ENCODE results near the gene TRIM26.
A peak's percentile ranks its signal among the peaks of the same experiment; 100 is the strongest.

DNA sequence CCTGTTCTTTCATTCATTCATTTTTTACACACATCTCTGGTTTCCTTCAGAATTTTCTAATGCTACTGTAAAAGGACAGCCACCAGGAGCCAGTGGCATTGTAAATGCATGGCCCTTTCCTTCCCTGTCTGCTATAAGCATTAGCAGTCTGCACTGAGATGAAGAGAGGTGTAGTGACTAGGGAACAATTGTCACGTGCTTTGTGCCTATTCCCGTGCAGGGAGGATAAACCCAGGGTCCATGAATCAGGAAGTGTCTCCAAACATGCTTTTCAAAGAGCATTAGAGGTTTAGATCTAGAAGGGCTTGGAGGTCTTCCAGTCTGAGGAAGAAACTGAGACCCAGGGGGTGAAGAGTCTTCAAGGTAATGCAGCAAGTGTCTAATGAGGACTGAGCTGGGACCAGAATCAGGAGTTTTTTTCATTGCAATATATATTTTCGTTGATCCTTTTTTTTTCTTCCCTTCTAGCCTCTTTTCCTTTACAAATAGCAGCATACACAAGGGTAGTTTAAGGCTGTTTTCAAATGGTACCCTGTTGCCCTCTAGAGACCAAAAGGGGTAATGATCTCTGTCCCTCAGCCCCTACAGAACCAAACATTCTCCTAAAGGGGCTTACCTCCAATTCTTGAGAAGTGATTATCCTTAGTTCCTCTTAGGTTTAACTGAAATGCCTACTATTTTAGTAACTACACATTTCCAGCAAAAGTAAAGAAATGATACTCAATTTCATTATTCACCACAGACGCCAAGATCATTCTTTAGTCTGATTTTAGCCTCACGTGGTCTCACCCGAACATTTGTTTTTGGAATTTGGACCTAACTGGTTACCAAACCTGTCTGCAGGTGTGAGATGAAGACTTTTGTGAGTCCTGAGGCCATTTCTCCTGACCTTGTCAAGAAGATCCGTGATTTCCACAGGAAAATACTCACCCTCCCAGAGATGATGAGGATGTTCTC, 43.3 kb downstream of the TRIM26 start:
- TF ChIP-seq, protein P1, sequence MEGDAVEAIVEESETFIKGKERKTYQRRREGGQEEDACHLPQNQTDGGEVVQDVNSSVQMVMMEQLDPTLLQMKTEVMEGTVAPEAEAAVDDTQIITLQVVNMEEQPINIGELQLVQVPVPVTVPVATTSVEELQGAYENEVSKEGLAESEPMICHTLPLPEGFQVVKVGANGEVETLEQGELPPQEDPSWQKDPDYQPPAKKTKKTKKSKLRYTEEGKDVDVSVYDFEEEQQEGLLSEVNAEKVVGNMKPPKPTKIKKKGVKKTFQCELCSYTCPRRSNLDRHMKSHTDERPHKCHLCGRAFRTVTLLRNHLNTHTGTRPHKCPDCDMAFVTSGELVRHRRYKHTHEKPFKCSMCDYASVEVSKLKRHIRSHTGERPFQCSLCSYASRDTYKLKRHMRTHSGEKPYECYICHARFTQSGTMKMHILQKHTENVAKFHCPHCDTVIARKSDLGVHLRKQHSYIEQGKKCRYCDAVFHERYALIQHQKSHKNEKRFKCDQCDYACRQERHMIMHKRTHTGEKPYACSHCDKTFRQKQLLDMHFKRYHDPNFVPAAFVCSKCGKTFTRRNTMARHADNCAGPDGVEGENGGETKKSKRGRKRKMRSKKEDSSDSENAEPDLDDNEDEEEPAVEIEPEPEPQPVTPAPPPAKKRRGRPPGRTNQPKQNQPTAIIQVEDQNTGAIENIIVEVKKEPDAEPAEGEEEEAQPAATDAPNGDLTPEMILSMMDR (IDR thresholded peaks at IDR 0.05), result peak; percentile 84
- TF ChIP-seq POLR2AphosphoS5 (IDR thresholded peaks at IDR 0.05; ENCODE audit: low read depth, low read length), result no peak
- TF ChIP-seq, protein P2, sequence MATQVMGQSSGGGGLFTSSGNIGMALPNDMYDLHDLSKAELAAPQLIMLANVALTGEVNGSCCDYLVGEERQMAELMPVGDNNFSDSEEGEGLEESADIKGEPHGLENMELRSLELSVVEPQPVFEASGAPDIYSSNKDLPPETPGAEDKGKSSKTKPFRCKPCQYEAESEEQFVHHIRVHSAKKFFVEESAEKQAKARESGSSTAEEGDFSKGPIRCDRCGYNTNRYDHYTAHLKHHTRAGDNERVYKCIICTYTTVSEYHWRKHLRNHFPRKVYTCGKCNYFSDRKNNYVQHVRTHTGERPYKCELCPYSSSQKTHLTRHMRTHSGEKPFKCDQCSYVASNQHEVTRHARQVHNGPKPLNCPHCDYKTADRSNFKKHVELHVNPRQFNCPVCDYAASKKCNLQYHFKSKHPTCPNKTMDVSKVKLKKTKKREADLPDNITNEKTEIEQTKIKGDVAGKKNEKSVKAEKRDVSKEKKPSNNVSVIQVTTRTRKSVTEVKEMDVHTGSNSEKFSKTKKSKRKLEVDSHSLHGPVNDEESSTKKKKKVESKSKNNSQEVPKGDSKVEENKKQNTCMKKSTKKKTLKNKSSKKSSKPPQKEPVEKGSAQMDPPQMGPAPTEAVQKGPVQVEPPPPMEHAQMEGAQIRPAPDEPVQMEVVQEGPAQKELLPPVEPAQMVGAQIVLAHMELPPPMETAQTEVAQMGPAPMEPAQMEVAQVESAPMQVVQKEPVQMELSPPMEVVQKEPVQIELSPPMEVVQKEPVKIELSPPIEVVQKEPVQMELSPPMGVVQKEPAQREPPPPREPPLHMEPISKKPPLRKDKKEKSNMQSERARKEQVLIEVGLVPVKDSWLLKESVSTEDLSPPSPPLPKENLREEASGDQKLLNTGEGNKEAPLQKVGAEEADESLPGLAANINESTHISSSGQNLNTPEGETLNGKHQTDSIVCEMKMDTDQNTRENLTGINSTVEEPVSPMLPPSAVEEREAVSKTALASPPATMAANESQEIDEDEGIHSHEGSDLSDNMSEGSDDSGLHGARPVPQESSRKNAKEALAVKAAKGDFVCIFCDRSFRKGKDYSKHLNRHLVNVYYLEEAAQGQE (IDR thresholded peaks at IDR 0.05; ENCODE audit: insufficient read depth in 1 of 2, low read depth in 2 of 2, low read length in 1 of 2), result no peak
- TF ChIP-seq SIN3A (IDR thresholded peaks at IDR 0.05; ENCODE audit: borderline replicate concordance, insufficient read depth, low read depth, low read length), result no peak
- TF ChIP-seq TCF7L2 (IDR thresholded peaks at IDR 0.05; ENCODE audit: low read depth, low read length), result no peak

All from Panc1 (cell line).